ENCODE measurements around the gene CTR9.

The CTR9 gene

DNA sequence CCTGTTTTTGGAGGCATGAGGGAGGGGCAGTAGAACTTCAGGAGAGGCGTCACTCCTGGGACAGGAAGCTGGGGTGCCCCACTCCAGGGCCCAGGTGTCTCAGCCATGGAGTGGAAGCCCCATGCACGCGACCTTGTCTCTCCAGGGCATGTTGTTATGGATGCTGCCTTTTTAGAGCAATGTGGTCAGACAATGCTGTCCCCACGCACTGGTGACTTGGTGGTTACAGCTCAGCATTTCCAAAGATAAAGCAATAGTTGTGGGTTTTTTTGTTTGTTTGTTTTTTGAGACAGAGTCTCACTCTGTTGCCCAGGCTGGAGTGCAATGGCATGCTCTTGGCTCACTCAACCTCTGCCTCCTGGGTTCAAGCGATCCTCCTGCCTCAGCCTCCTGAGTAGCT is 35.4 kb downstream of the CTR9 start:
- 97% methylated on average over 5 of the region's 5 CpGs for WGBS
- no peaks in the 10 kb centered on the region for H3K4me1 ChIP-seq (ENCODE audit: control insufficient read depth, insufficient read depth, low read depth, low read length)
- no peak overlapping the region for H3K4me3 ChIP-seq (ENCODE audit: insufficient read depth in 1 of 2, low read depth in 1 of 2, low read length in 2 of 2)
- no peak overlapping the region for H3K14ac ChIP-seq (ENCODE audit: low read length in 2 of 2)
- no peak overlapping the region for H3K4ac ChIP-seq (ENCODE audit: low read depth in 1 of 2, low read length in 2 of 2)
- no peak overlapping the region for H2BK12ac ChIP-seq (ENCODE audit: low read length in 2 of 2)
- no peaks in the 10 kb centered on the region for H3K9me3 ChIP-seq (ENCODE audit: control insufficient read depth, low read length)
- no peaks in the 10 kb centered on the region for H3K36me3 ChIP-seq (ENCODE audit: control insufficient read depth in 1 of 2, insufficient read depth in 2 of 2, low read depth in 1 of 2, low read length in 2 of 2)
- H3K79me1 ChIP-seq (replicated peaks; ENCODE audit: low read length, poor library complexity, severe bottlenecking), result no peaks in the 10 kb centered on the region
- H3K27ac ChIP-seq (ENCODE audit: low read length, poor library complexity, severe bottlenecking), result no peak overlapping the region
- H3K18ac ChIP-seq (ENCODE audit: low read depth in 1 of 2, low read length in 2 of 2), result no peak overlapping the region
- no peak overlapping the region for H2BK120ac ChIP-seq (ENCODE audit: low read depth, low read length)
- no peak overlapping the region for H4K8ac ChIP-seq (ENCODE audit: low read length)
- H3K9ac ChIP-seq (ENCODE audit: low read length), result no peak overlapping the region
- H3K27me3 ChIP-seq (ENCODE audit: control insufficient read depth in 1 of 2, insufficient read depth in 1 of 2, low read length in 2 of 2), result peaks cover 0 to 5% of the 10 kb centered on the region in 2 experiments
- H2AFZ ChIP-seq (ENCODE audit: low read depth, low read length), result no peak overlapping the region
- no peak overlapping the region for H3K23ac ChIP-seq (ENCODE audit: low read length in 2 of 2)
- DNase-seq, result no peak
- no peak overlapping the region for H3K4me2 ChIP-seq (ENCODE audit: low read length, poor library complexity, severe bottlenecking)
- no peak overlapping the region for H2AK5ac ChIP-seq (ENCODE audit: low read length, severe bottlenecking)
- no peak overlapping the region for H2BK5ac ChIP-seq (ENCODE audit: low read depth, low read length, poor library complexity, severe bottlenecking)
- H2BK15ac ChIP-seq (ENCODE audit: low read depth, poor library complexity, severe bottlenecking), result no peak overlapping the region
- no peak overlapping the region for H4K91ac ChIP-seq (ENCODE audit: low read length)

- Histone ChIP-seq H4K91ac (ENCODE audit: low read length) (no peak overlapping the region), H3K36me3 (ENCODE audit: control insufficient read depth in 1 of 2, insufficient read depth in 2 of 2, low read depth in 1 of 2, low read length in 2 of 2) (peaks cover 7 to 24% of the 10 kb centered on the region in 2 experiments), H2BK120ac (ENCODE audit: low read depth, low read length) (no peak overlapping the region), H2BK15ac (ENCODE audit: low read depth, poor library complexity, severe bottlenecking) (no peak overlapping the region), H3K4me1 (ENCODE audit: control insufficient read depth, insufficient read depth, low read depth, low read length) (peaks cover 5% of the 10 kb centered on the region), H3K4ac (ENCODE audit: low read depth in 1 of 2, low read length in 2 of 2) (no peak overlapping the region), H3K4me2 (ENCODE audit: low read length, poor library complexity, severe bottlenecking) (peak overlapping the region; percentile 42), H2AFZ (ENCODE audit: low read depth, low read length) (no peak overlapping the region), H3K9ac (ENCODE audit: low read length) (no peak overlapping the region), H3K4me3 (ENCODE audit: insufficient read depth in 1 of 2, low read depth in 1 of 2, low read length in 2 of 2) (peak overlapping the region in 1 of 2 experiments; percentile 52), H3K14ac (ENCODE audit: low read length in 2 of 2) (no peak overlapping the region), H3K9me3 (ENCODE audit: control insufficient read depth, low read length) (no peaks in the 10 kb centered on the region), H4K8ac (ENCODE audit: low read length) (peak overlapping the region; percentile 25), H3K27ac (ENCODE audit: low read length, poor library complexity, severe bottlenecking) (no peak overlapping the region), H2BK5ac (ENCODE audit: low read depth, low read length, poor library complexity, severe bottlenecking) (no peak overlapping the region), H3K79me1 (replicated peaks; ENCODE audit: low read length, poor library complexity, severe bottlenecking) (no peaks in the 10 kb centered on the region), H3K27me3 (ENCODE audit: control insufficient read depth in 1 of 2, insufficient read depth in 1 of 2, low read length in 2 of 2) (peaks cover 0 to 11% of the 10 kb centered on the region in 2 experiments), H3K18ac (ENCODE audit: low read depth in 1 of 2, low read length in 2 of 2) (no peak overlapping the region), H3K23ac (ENCODE audit: low read length in 2 of 2) (no peak overlapping the region), H2AK5ac (ENCODE audit: low read length, severe bottlenecking) (no peak overlapping the region), H2BK12ac (ENCODE audit: low read length in 2 of 2) (no peak overlapping the region)
- 13% methylated on average over 24 of the region's 24 CpGs for WGBS
- peak; percentile 76 for DNase-seq
Observed at GRCh38 chr11:10792385-10793068, 41.5 kb downstream of the CTR9 start.

GRCh38 chr11:10793470-10794255 is 42.6 kb downstream of the CTR9 start:
- H3K4ac ChIP-seq (ENCODE audit: low read depth in 1 of 2, low read length in 2 of 2), result no peak overlapping the region
- H4K8ac ChIP-seq (ENCODE audit: low read length), result no peak overlapping the region

DNA sequence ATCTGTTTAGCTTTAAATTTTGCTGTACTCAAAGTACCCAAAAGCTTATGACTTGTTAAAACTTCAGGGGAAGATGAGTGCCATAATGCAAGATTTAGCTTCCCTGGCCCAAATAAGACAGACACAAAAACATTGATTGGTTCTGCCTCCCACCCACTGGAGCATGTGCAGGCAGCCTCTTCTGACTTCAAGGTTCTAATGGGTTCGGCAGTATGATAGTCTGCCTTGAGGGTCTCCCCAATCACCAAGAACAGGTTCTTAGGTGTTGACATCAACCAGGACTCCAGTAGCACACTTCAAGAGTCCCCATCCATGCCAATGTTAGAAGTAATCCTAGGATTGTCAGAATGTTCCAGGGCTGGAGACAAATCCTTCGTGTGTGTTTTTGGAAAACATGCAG is 45.1 kb downstream of the CTR9 start:
- Histone ChIP-seq H3K4me1 (ENCODE audit: control insufficient read depth, insufficient read depth, low read depth, low read length) (peaks cover 5% of the 10 kb centered on the region), H4K8ac (ENCODE audit: low read length) (no peak overlapping the region), H3K79me1 (replicated peaks; ENCODE audit: low read length, poor library complexity, severe bottlenecking) (peaks cover 4% of the 10 kb centered on the region), H2AFZ (ENCODE audit: low read depth, low read length) (no peak overlapping the region), H2AK5ac (ENCODE audit: low read length, severe bottlenecking) (no peak overlapping the region), H3K27ac (ENCODE audit: low read length, poor library complexity, severe bottlenecking) (no peak overlapping the region), H3K14ac (ENCODE audit: low read length in 2 of 2) (no peak overlapping the region), H3K18ac (ENCODE audit: low read depth in 1 of 2, low read length in 2 of 2) (no peak overlapping the region), H2BK15ac (ENCODE audit: low read depth, poor library complexity, severe bottlenecking) (no peak overlapping the region), H3K4me3 (ENCODE audit: insufficient read depth in 1 of 2, low read depth in 1 of 2, low read length in 2 of 2) (no peak overlapping the region), H3K4me2 (ENCODE audit: low read length, poor library complexity, severe bottlenecking) (no peak overlapping the region), H2BK12ac (ENCODE audit: low read length in 2 of 2) (no peak overlapping the region), H3K9me3 (ENCODE audit: control insufficient read depth, low read length) (no peaks in the 10 kb centered on the region), H3K4ac (ENCODE audit: low read depth in 1 of 2, low read length in 2 of 2) (no peak overlapping the region), H3K23ac (ENCODE audit: low read length in 2 of 2) (no peak overlapping the region), H2BK5ac (ENCODE audit: low read depth, low read length, poor library complexity, severe bottlenecking) (no peak overlapping the region), H3K27me3 (ENCODE audit: control insufficient read depth in 1 of 2, insufficient read depth in 1 of 2, low read length in 2 of 2) (peaks cover 0 to 7% of the 10 kb centered on the region in 2 experiments), H3K36me3 (ENCODE audit: control insufficient read depth in 1 of 2, insufficient read depth in 2 of 2, low read depth in 1 of 2, low read length in 2 of 2) (peaks cover 21 to 61% of the 10 kb centered on the region in 2 experiments), H3K9ac (ENCODE audit: low read length) (no peak overlapping the region), H2BK120ac (ENCODE audit: low read depth, low read length) (no peak overlapping the region), H4K91ac (ENCODE audit: low read length) (no peak overlapping the region)
- peak; percentile 11 for DNase-seq
- 90% methylated on average over 2 of the region's 2 CpGs for WGBS

More at GRCh38 chr11:10793470-10794255, 42.6 kb downstream of the CTR9 start:
- Histone ChIP-seq H3K36me3 (ENCODE audit: control insufficient read depth in 1 of 2, insufficient read depth in 2 of 2, low read depth in 1 of 2, low read length in 2 of 2) (peaks cover 10 to 35% of the 10 kb centered on the region in 2 experiments), H3K79me1 (replicated peaks; ENCODE audit: low read length, poor library complexity, severe bottlenecking) (peaks cover 2% of the 10 kb centered on the region), H2BK120ac (ENCODE audit: low read depth, low read length) (no peak overlapping the region), H3K4me1 (ENCODE audit: control insufficient read depth, insufficient read depth, low read depth, low read length) (peaks cover 5% of the 10 kb centered on the region), H3K27ac (ENCODE audit: low read length, poor library complexity, severe bottlenecking) (no peak overlapping the region), H2AFZ (ENCODE audit: low read depth, low read length) (no peak overlapping the region), H3K4me3 (ENCODE audit: insufficient read depth in 1 of 2, low read depth in 1 of 2, low read length in 2 of 2) (no peak overlapping the region), H3K9me3 (ENCODE audit: control insufficient read depth, low read length) (no peaks in the 10 kb centered on the region), H2BK15ac (ENCODE audit: low read depth, poor library complexity, severe bottlenecking) (no peak overlapping the region), H3K18ac (ENCODE audit: low read depth in 1 of 2, low read length in 2 of 2) (no peak overlapping the region), H2AK5ac (ENCODE audit: low read length, severe bottlenecking) (no peak overlapping the region), H3K4me2 (ENCODE audit: low read length, poor library complexity, severe bottlenecking) (no peak overlapping the region), H3K27me3 (ENCODE audit: control insufficient read depth in 1 of 2, insufficient read depth in 1 of 2, low read length in 2 of 2) (peaks cover 0 to 11% of the 10 kb centered on the region in 2 experiments), H3K23ac (ENCODE audit: low read length in 2 of 2) (no peak overlapping the region), H4K91ac (ENCODE audit: low read length) (no peak overlapping the region), H2BK5ac (ENCODE audit: low read depth, low read length, poor library complexity, severe bottlenecking) (no peak overlapping the region), H3K14ac (ENCODE audit: low read length in 2 of 2) (no peak overlapping the region), H3K9ac (ENCODE audit: low read length) (no peak overlapping the region), H2BK12ac (ENCODE audit: low read length in 2 of 2) (no peak overlapping the region)
- no peak for DNase-seq
- WGBS, result 93% methylated on average over 8 of the region's 11 CpGs

Data from mesenchymal stem cell (in vitro differentiated cells and primary cell).